ENCODE data around the gene SLC39A7. TPM values are rescaled to one million over a fixed set of nuclear protein-coding genes. Genes with fewer than 3 reads are reported as not detected.

The SLC39A7 gene
- total and polyA plus RNA-seq, 8 donors = 9.3 to 119 (median 61.2) TPM

GRCh38 chr6:33156561-33156960 is 44.1 kb upstream of the SLC39A7 start:
- no peak for DNase-seq
- TF ChIP-seq POLR2A (IDR thresholded peaks at IDR 0.05) (no peak), CTCF (IDR thresholded peaks at IDR 0.05) (no peak), POLR2AphosphoS5 (IDR thresholded peaks at IDR 0.05) (no peak), EP300 (IDR thresholded peaks at IDR 0.05) (no peak)
- H3K4me3 ChIP-seq = no peak overlapping the region
- peaks cover 0 to 16% (median 13%) of the 10 kb centered on the region in 4 donors for H3K9me3 ChIP-seq
- peaks cover 8 to 13% (median 11%) of the 10 kb centered on the region in 4 donors for H3K4me1 ChIP-seq
- no peak overlapping the region for H3K27ac ChIP-seq
- intact Hi-C loops (cut with DNase I; ENCODE audit: low total_unique reads) = no loop called here
- no peaks in the 10 kb centered on the region for H3K27me3 ChIP-seq
- no peaks in the 10 kb centered on the region for H3K36me3 ChIP-seq
- 73 to 95% (median 87%) methylated on average over 6 of the region's 6 CpGs for WGBS, 5 donors

DNA sequence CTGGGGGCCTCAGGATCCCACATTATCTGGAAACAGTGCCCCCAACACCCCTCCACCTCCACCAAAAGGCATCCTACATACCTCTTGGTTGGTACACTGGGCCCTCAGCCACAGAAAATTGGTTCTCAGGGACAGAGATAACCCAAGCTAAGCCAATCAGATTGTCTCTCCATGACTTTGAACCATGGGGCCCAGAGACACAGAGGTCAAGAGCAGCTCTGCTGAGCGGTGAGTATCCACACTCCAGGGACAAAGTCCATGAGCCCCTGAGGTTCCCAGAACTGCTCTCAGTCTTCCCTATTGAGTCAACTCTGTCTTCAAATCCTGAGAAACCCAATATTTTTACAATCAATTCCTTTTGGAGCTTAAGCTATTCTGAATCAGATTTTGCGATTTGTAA is 43.7 kb upstream of the SLC39A7 start:
- Histone ChIP-seq H3K4me3 (no peak overlapping the region), H3K9me3 (peaks cover 0 to 12% (median 9%) of the 10 kb centered on the region in 4 donors), H3K27ac (no peak overlapping the region), H3K36me3 (no peaks in the 10 kb centered on the region), H3K4me1 (peaks cover 12 to 17% (median 15%) of the 10 kb centered on the region in 4 donors), H3K27me3 (no peaks in the 10 kb centered on the region)
- 61 to 80% (median 77%) methylated on average over 2 of the region's 2 CpGs for WGBS, 5 donors
- DNase-seq = no peak
- intact Hi-C loops (cut with DNase I; ENCODE audit: low total_unique reads) = no loop called here
- TF ChIP-seq POLR2A (IDR thresholded peaks at IDR 0.05) = no peak
- TF ChIP-seq EP300 (IDR thresholded peaks at IDR 0.05) = no peak
- TF ChIP-seq POLR2AphosphoS5 (IDR thresholded peaks at IDR 0.05) = no peak
- no peak for TF ChIP-seq CTCF (IDR thresholded peaks at IDR 0.05)

DNA sequence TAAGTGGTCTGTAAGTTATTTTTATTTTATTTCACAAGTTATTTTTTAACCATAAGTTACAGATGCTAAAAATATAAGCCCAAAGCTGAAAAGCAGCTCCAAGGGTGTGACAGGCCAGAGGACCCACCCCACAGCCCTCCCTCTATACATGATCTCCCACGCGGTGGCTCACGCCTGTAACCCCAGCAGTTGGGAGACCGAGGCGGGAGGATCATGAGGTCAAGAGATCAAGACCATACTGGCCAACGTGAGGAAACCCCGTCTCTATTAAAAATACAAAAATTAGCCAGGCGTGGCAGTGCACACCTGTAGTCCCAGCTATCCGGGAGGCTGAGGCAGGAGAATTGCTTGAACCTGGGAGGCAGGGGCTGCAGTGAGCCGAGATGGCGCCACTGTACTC is 40.6 kb upstream of the SLC39A7 start:
- 87 to 93% (median 89%) methylated on average over 11 of the region's 11 CpGs for WGBS, 5 donors

GRCh38 chr6:33160728-33161344 is 39.8 kb upstream of the SLC39A7 start:
- Histone ChIP-seq H3K27ac (peak overlapping the region; percentile 37 to 75 (median 52)), H3K36me3 (no peaks in the 10 kb centered on the region), H3K27me3 (peaks cover 0 to 6% (median 0%) of the 10 kb centered on the region in 3 donors), H3K4me1 (peaks cover 14 to 21% (median 17%) of the 10 kb centered on the region in 4 donors), H3K4me3 (peak overlapping the region in 3 of 4 donors; percentile 51 to 57 (median 56)), H3K9me3 (no peaks in the 10 kb centered on the region)
- DNase-seq = peak; percentile 62 to 75
- WGBS, 5 donors = 23 to 31% (median 25%) methylated on average over 13 of the region's 13 CpGs
- intact Hi-C loops (cut with DNase I; ENCODE audit: low total_unique reads) = loop anchor here (5.0 kb wide), 1 partner anchor 86 kb away; no protein-coding TSS in a partner anchor
- TF ChIP-seq POLR2AphosphoS5 (IDR thresholded peaks at IDR 0.05) (peak in 2 of 3 donors; percentile 2 to 13), CTCF (IDR thresholded peaks at IDR 0.05) (no peak), POLR2A (IDR thresholded peaks at IDR 0.05) (no peak), EP300 (IDR thresholded peaks at IDR 0.05) (no peak)

More for the DNA sequence above, 40.6 kb upstream of the SLC39A7 start:
- H3K9me3 ChIP-seq = no peaks in the 10 kb centered on the region
- intact Hi-C loops (cut with DNase I; ENCODE audit: low total_unique reads) = loop anchor here (5.0 kb wide), 1 partner anchor 87 kb away; no protein-coding TSS in a partner anchor
- no peak overlapping the region for H3K4me3 ChIP-seq
- DNase-seq = no peak
- H3K36me3 ChIP-seq = no peaks in the 10 kb centered on the region
- H3K27me3 ChIP-seq = peaks cover 0 to 6% (median 0%) of the 10 kb centered on the region in 3 donors
- peaks cover 14 to 21% (median 17%) of the 10 kb centered on the region in 4 donors for H3K4me1 ChIP-seq
- TF ChIP-seq POLR2A (IDR thresholded peaks at IDR 0.05) = no peak
- TF ChIP-seq EP300 (IDR thresholded peaks at IDR 0.05) = no peak
- no peak for TF ChIP-seq POLR2AphosphoS5 (IDR thresholded peaks at IDR 0.05)
- no peak for TF ChIP-seq CTCF (IDR thresholded peaks at IDR 0.05)
- peak overlapping the region in 1 of 5 donors; percentile 75 for H3K27ac ChIP-seq

Data from stomach (tissue), 9 donors.